A172 (cell line): ENCODE measurements around the gene PMFBP1. TPM values are rescaled to one million over a fixed set of nuclear protein-coding genes. Genes with fewer than 3 reads are reported as not detected.

ENCODE experiments used
- DNase-seq: peaks from one replicate; pipeline ENCODE4 v3.0.0-alpha.2; 2015; ENCODE audit warnings: low spot score
- total RNA-seq: library from RNA; depleted of rRNA; stranded (reverse); fragments of >200 nt; shearing (Covaris generic); gene quantifications from 2 replicates; pipeline ENCODE4 v1.2.3, GENCODE V29; 2014; rRNA removed

Gene PMFBP1, protein sequence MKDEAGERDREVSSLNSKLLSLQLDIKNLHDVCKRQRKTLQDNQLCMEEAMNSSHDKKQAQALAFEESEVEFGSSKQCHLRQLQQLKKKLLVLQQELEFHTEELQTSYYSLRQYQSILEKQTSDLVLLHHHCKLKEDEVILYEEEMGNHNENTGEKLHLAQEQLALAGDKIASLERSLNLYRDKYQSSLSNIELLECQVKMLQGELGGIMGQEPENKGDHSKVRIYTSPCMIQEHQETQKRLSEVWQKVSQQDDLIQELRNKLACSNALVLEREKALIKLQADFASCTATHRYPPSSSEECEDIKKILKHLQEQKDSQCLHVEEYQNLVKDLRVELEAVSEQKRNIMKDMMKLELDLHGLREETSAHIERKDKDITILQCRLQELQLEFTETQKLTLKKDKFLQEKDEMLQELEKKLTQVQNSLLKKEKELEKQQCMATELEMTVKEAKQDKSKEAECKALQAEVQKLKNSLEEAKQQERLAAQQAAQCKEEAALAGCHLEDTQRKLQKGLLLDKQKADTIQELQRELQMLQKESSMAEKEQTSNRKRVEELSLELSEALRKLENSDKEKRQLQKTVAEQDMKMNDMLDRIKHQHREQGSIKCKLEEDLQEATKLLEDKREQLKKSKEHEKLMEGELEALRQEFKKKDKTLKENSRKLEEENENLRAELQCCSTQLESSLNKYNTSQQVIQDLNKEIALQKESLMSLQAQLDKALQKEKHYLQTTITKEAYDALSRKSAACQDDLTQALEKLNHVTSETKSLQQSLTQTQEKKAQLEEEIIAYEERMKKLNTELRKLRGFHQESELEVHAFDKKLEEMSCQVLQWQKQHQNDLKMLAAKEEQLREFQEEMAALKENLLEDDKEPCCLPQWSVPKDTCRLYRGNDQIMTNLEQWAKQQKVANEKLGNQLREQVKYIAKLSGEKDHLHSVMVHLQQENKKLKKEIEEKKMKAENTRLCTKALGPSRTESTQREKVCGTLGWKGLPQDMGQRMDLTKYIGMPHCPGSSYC
- total RNA-seq, result 1.7 and 1.8 TPM in 2 replicates

DNA sequence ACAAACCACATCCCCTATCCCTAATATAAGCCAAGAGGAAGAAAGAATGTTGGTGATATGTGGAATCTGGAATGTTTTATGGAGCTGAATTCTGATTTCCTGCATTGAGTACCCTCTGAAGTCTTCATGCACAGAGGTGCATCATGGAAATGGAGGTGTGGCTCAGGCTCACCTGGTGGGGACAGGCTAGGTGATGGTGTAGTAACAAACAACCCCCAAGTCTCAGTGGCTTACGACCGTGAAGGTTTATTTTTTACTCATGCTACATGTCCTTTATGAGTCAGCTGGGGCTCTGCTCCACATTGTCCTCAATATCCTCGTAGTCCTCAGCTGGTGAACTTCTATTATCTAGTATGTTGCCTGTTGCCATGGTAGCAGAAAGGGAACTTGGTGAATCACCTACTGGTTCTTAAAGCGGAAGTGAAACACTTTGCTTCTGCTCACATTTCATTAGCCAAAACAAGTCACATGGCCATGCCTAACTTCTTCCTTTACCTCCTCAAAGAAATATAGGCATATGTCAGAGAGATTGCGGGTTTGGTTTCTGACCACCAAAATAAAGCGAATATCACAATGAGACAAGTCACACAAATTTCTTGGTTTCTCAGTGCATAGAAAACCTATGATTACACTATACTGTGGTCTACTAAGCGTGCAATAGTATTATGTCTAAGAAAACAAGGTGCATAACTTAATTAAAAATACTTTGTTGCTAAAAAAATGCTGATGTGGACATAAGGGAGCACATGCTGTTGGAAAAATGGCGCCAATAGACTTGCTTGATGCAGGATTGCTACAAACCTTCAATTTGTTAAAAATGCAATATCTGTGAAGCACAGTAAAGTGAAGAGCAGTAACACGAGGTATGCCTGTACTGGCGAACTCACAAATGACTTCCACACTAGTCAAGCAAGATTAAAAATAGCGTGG lies at the start of gene PMFBP1:
Gene PMFBP1, minus strand, starts transcription at position 51 of the 930 bp plus-strand sequence. CDS start 947 bp downstream, outside the sequence.
- DNase-seq, result peak; percentile 79

DNA sequence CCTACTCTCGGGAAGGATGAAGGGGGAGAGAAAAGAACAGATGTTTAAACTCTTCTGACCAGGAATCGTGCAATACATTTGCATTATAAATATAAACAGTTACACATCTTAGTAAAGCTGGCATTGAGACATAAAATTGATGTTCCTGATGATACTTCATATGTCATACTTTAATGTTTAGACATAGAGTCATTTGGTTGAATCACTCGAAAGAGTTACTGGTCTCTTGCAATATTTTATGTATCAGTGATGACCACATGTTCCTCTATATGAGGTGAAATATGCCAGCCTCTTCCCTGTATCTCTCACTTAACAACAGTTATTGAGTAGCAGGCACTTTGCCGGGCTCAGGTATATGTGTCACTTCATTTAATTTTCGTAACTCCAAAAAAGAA lies 49.7 kb upstream of the PMFBP1 start:
- DNase-seq, result no peak

DNA sequence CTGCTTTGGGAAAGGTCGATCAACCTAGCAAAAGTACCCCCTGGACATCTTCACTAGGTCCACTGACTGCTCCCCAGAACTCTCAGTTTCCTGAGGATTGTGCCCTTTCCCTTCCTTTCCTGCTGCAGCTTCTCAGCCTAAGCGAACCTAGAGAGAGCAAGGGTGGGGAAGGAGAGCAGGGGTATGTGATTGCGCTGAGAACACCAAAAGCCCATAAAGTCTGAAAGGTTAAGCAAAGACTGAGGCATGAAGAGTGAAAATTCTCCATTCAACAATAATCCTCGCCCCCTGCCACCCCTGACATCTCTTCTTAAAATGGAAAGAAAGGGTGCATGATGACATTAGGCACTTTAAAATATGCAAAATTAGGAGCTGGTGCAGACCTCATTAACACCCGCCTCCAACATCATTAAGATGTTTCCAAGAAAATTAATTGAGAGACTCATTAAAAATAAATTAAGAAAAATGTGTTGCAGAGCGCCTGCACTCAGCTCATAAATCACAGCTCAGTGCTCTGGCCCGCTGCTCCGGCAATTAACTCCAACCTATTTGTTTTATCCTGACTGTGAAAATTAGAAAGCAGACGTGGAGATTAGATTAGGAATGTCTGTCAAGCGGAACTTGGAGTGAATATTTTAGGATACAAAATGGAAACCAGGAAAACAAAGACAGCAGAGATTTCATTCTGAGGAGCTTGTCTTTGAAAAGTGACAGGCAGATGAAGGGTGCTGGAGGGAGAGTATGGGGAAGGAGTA lies 49.1 kb upstream of the PMFBP1 start:
- DNase-seq, result no peak

DNA sequence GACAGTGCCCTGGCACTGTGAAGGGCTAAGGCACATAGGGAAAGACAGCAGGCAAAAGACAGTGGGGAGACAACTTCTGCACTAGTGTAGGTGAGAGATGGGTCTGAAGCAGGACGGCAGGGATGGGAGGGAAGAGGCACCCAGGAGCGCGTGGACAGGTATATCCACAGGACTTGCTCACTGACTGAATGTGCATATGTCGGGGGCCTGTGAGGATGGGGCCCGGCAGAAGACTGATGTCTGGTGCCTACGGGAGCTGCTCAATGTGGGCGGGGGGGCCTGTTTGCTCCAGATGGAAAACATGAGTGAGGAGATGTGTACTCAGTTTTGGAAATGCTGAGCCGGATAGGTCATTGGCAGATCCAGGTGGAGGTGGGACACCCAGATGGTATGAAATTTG lies 47.3 kb upstream of the PMFBP1 start:
- no peak for DNase-seq

DNA sequence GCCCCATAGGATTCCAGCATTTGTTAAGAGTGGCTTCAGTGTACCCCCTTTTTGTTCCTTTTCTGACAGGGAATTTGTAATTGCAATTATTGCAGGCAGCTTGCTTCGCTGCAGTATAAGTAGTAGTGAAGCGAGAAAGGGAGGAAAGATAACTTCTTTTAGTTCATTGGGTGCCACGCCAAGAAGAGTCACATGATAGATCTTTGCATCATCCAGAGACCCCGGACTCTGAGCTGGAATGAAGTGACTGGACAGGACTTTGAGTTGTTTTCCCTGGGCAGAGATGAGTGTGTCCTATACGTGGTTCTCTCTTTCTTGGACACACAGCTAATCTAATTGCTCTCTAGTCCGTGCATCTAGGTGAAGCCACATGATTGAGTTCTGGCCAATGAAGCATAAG lies 44.8 kb upstream of the PMFBP1 start:
- DNase-seq, result no peak

DNA sequence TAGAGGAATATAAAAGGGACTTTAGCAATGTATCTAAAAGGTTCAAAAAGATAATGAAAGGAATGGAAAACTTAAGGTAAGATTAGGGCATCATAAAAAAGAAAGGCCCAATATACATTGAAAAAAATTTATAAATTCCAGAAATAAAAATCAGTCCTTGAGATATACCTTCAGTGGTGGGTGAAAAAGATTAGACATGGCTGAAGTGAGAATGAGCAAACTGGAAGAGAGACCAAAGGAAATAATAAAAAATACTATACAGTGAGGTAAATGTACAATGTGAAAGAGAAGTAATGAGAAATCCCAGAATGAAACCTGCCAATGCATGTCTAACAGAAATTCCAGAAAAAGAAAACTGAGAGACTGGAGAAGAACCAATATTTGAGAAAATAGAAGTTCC lies 42.9 kb upstream of the PMFBP1 start:
- DNase-seq, result no peak

DNA sequence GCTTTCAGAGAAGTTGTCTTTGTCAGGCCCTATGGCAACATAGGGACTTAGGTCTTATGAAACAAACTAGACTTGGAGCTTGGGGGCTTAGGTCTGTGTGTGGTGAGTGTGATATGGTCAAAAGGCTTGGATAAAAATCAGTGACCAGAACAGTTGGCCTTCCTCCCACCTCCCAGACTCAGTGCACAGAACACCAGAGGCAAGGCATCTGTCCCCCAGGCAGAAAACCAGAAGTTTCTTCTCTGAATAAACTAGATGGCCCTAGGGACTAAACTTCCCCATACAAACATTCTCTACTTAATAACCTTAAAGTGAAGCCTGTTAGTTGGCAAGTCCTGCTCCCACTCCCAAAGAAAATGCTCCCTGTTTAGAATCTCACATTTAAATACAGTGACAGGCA lies 39.2 kb upstream of the PMFBP1 start:
- DNase-seq, result no peak

DNA sequence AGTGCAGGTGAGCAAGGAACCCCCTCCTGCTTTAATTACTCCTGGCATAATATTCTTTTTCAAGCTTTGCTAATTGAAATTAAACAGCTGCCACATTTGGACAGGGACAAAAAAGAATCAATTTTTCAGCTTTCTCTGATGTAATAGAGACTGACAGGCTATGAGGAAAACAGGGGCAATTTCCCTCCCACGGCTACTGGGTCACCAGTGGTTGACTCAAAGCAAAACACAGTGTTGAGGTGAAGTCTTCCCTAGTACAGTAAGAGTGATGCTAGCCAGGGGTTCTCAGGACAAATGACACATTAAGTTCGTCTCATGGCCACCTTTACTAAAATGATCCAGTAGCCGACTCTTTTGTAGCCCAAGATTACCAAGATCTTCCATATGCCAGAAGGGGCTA lies 38.6 kb upstream of the PMFBP1 start:
- DNase-seq, result no peak

DNA sequence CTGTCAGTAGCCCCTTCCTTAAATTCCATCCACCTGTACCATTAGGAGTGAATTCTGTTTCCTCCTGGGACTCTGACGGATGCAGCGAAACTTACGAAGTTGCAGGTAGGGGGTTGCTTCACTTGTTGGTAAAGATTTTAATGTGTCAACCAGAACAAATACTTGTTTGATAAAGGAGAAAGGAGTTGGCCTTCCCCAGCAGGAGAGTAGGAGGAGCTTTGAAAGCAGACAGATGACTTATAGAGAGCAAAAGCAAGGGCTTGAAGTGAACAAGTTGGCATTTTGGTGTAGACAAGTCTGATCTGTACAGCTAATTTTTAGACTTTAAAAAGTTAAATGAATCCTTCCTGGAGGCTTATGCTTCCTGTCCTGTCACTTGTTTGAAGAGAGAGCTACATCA lies 38.1 kb upstream of the PMFBP1 start:
- no peak for DNase-seq

DNA sequence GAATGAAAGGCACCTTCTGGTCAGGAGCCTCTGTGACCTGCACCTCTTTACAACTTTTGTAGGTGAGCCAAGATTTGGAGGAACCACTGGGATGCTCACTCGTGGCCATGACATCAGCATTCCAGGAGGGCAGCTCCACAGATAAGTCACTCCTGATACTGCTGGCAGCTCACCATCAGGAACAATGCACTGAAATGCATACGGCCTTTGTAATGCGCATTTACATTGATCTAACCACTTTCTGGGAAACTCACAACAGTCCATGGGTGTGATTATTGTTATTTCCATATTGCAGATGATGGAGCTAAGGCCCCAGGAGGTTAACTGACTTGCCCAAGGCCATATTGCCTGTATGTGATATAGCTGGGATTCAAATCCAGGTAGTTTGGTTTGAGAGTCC lies 34.3 kb upstream of the PMFBP1 start:
- DNase-seq, result no peak

DNA sequence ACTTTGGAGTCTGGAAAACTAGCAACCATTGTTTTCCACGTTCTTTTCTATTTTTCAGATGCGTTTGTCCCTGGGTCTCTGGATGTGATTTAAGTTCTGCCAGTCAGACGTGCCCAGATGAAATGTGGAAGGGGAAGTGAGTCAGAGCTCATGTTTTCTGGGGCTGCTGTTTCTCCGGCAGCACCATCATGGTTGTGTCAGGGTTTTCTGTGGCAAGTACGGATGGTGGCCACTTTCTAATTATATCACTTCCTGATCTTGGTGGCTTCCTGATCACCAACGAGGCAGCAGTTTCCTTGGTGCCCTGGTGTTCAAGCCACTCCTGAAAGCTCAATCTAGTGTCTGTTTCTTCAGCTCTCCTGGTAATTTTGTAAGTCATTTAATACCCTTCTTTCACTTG lies 31.4 kb upstream of the PMFBP1 start:
- DNase-seq, result peak; percentile 64

DNA sequence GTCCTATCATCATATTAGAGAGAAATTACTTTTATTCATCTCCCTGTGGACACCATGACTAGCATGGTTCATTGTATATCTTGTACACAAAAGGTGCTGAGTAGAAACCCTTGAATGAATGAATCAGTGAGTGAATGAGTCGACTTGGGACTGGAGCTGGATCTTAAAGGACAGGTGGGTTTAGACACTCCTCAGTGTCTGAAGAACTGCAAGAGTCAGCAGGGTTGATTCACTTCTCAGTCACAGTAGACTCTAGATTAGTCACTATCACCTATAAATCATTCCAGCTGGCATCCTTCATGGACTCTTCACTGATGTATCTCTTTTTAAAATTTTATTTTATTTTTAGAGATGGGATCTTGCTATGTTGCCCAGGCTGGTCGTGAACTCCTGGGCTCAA lies 30.1 kb upstream of the PMFBP1 start:
- peak; percentile 49 for DNase-seq

DNA sequence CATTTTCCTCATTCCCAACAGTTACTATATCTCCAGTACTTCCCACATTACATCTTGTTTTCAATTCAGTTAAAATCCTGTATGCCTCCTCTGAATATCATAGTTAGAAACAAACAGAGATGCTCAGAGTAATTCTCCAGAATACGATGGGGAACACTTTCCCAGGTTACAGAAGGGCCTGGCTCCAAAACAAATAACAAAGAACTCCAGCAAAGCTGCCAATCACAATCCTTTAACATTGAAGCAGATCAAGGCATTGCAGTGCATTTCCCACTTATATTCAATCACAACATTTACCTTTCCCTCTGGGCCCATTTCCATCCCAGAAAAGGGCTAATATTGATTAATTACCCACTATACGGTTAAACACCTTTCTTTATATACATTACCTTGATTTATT lies 29.4 kb upstream of the PMFBP1 start:
- no peak for DNase-seq

DNA sequence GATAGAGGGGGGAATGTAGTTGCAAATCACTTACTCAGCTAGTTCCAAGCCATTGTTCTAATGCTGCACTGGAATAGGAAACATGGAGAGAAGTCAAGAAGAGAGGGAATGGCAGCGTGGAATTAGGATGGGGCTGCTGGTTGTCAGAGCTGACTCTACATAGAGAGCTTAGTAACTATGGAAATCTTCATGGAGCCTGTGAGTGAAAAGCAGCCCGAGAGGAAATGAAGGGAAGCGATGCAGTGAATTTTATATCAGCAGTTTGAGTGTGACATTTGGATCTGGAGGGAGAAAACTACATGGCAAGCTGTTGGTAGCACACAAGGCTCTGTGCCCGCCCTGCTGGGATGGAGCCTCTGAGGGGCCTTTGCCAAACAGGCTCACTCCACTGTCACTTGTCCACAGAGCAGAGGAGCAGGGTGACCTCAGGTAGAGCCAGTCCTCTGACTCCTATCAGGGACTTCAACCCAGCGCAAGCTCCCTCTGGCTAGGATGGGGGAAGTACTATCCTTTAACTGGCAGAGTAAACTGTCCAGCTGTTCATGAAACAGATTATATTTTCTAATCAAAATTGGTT lies 27.9 kb upstream of the PMFBP1 start:
- DNase-seq, result no peak

DNA sequence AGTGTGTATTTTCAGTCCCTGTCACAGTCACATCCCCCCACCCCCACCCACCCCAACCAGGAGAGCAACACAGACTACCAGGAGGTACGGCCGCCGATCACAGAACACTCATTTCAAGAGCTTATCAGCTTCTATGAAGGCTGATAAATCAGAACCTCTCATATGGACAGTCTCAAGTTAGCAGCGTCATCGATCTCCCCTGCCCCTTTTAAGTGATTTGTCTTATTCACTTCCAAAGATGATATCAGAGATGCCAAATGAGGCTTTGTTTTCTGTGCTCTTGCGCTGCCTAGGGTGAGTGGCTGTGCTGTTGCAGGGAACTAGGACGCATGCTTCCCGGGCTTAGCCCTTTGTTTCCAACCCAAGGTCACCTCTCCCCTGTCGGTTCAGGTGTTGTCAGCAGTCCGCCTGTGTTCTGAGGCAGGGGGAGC lies 26.8 kb upstream of the PMFBP1 start:
- DNase-seq, result no peak

DNA sequence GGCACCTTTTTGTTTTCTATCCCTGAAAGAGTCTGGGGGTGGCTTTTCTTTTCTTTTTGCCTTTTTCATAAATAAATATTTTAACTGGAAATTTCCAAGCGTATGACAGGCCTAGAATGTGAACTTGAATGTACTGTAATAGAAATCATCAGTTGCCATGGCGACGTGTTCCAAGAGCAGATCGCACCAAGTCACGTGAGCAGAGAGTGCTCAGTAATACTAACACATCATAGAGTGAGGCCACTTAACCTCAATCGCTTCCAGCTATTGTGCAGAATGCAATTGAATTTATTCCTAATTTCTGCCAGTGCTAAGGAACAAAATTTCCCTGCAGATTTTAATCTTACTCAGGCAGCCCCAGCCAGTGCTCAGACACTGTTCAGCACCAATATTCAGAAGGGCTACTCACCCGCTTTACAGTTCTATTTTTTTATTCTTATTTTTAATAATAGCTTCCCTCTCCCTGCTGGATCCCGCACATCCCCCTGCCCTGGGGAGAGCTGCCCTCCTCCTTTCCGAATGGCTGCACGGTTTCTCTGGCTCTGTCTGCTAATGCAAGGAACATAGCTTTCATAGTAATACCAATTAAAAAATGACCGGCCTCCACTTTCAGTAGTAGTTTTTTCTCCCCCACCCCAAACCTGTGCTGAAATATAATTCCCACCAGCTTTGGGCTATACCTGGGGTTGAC lies 26.2 kb upstream of the PMFBP1 start:
- DNase-seq, result no peak

DNA sequence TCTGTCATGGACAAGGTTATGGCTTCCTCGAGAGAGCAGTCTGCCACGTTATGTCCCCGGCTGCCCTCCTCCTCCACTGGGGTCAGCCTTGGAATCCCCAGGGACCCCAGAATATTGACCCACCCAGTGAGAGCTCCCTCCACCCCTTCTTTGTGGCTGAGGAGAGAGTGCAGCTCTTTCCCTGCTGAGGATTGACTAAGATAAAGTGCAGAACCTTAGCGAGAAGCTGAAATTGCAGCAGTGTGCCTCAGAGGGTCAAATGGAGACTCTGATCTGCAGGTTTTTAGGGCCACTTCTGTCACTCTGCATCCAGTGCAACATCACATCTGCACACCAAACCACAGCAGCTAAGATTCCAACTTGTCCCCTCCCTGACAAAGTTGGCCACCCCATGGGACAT lies 25.6 kb upstream of the PMFBP1 start:
- no peak for DNase-seq

DNA sequence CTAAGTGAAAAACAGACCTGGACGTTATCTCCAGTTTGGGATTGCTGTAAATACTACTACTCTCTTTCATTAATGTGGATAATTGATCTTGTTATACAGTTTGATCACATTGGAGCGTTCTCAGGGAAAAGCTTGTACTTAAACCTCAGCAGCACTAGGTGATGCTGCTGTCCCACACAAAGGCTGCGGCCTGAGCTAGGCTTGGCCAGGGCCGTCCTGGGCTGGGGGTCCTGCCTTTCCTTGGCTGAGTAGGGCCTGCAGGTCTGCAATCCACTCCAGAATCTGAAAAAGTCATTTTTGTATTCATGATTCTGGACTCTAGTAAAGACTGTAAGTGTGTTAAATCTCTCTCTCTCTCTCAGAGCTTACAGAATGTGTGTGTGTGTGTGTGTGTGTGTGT lies 23.7 kb upstream of the PMFBP1 start:
- no peak for DNase-seq

DNA sequence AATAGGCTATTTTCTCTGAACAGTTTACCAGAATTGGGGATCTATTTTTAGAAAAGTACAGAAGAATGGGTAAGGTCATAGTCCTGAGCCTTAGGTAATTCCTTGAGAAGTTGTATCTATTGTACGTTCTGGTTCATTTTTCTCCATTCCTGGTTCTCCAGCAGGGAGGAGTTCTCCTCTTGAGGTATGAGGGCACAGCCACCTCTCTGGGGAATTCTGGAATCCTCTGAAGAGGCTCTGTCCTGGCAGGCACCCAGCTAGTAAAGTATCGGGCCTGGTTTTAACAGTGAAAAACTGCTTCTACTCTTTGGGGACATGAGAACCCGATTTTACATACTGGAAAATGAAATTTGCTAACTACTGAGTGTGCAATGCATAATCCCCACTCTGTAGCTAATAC lies 19.6 kb upstream of the PMFBP1 start:
- no peak for DNase-seq

DNA sequence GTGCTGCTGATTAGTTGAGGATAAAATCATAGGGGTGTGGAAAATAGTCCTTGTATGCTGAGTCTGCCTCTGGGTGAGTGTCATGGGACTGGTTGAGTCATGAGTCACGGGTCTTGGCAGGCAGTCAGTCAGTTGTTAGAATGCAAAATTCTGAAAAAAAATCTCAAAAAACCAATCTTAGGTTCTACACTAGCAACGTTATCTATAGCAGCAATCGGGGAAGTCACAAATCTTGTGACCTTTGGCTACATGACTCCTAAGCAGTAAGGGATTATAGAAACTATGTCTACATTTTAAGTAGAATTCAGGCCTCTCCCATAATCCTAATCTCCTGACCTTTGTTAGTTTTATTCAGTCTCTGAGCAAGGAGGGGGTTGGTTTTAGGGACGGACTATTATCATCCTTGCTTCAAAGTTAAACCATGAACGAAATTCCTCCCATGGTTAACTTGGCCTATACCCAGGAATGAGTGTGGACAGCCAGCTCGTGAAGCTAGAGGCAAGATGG lies 18.0 kb upstream of the PMFBP1 start:
- peak; percentile 71 for DNase-seq
